Right lobe of liver (tissue), 6 donors: ENCODE measurements around the gene RHEBL1. TPM values are rescaled to one million over a fixed set of nuclear protein-coding genes. Genes with fewer than 3 reads are reported as not detected.
A peak's percentile ranks its signal among the peaks of the same experiment; 100 is the strongest.

Experiments used
- ATAC-seq, 4 donors: fragments of 200-7000 bp; cut with Tn5 transposase; one replicate each; pipeline ENCODE4 v1.9.1; 2020; ENCODE audit warnings: mild to moderate bottlenecking in 4 of 4, moderate library complexity in 4 of 4
- DNase-seq, 3 donors: peaks; one replicate each; pipeline ENCODE4 v3.0.0-alpha.2; 2020
- H3K27ac ChIP-seq, 3 donors: fragments of 200-600 bp; one replicate each; pipeline ENCODE4 v1.8.0; 2022
- H3K27me3 ChIP-seq, 2 donors: fragments of 200-600 bp; one replicate each; pipeline ENCODE4 v1.8.0; 2022
- H3K36me3 ChIP-seq, 4 donors: fragments of 200-600 bp; sonication (generic) in 1 of 4; one replicate each; pipeline versions ENCODE4 v1.5.1 to v1.8.0; 2017 to 2022; ENCODE audit warnings: control low read depth in 1 of 4
- H3K4me1 ChIP-seq, 4 donors: fragments of 200-600 bp; sonication (generic) in 1 of 4; one replicate each; pipeline versions ENCODE4 v1.5.1 to v1.8.0; 2017 to 2022; ENCODE audit warnings: control low read depth in 1 of 4
- H3K4me3 ChIP-seq, 3 donors: fragments of 200-600 bp; one replicate each; pipeline ENCODE4 v1.8.0; 2022
- H3K9me3 ChIP-seq, 4 donors: fragments of 200-600 bp; sonication (generic) in 1 of 4; one replicate each; pipeline versions ENCODE4 v1.5.1 to v1.8.0; 2017 to 2022; ENCODE audit warnings: control low read depth in 1 of 4
- CTCF ChIP-seq, 4 donors: fragments of 200-600 bp in 3 of 4; fragments of 450-650 bp in 1 of 4; IDR thresholded peaks; one replicate each; pipeline versions ENCODE4 v1.5.1 to v1.8.0; 2016 to 2022; ENCODE audit warnings: antibody characterized with exemption in 4 of 4, mild to moderate bottlenecking in 2 of 4
- POLR2A ChIP-seq: fragments of 450-650 bp; IDR thresholded peaks from one replicate; pipeline ENCODE4 v1.6.1; 2017; ENCODE audit warnings: antibody characterized with exemption, mild to moderate bottlenecking
- WGBS: methylation state at CpG from one replicate; pipeline ENCODE4 v1.1.6; 2018; ENCODE audit warnings: low coverage, low lambda C conversion rate; ENCODE audit not compliant: insufficient coverage; ENCODE audit errors: missing lambda C conversion rate; 5-methylcytosine and 5-hydroxymethylcytosine counted together
- intact Hi-C, 2 donors: fragments of 100-400 bp; cut with DNase I; formaldehyde crosslinking; loops; one replicate each; pipeline versions ENCODE4 v1.11.2 to v1.14.1; 2022
- total RNA-seq, 6 experiments: library from RNA; depleted of rRNA in 2 of 6; stranded (reverse); fragments of >200 nt in 2 of 6; fragmentation: NEBNext Ultra II Directional in 3 of 6; extraction: Animal tissue kit (Norgen Biotek cat#: 25700) in 3 of 6; gene quantifications; one replicate each; pipeline versions ENCODE4 v1.1.0 to v1.2.4, GENCODE V29; 2016 to 2023
- donor health status: DM: no; HTN: yes; CAD: no.
- donor health status: DM: no; HTN: no; CAD: no.
- donor health status: DM: no; HTN: no; CAD: no.
- donor health status: DM: no; HTN: yes; CAD: no.
- donor health status: DM: no; HTN: yes; CAD: no.

RHEBL1 gene
- total RNA-seq, 6 experiments from 2014 or later, result 0.17 to 0.60 (median 0.43) TPM; not detected in 1

DNA sequence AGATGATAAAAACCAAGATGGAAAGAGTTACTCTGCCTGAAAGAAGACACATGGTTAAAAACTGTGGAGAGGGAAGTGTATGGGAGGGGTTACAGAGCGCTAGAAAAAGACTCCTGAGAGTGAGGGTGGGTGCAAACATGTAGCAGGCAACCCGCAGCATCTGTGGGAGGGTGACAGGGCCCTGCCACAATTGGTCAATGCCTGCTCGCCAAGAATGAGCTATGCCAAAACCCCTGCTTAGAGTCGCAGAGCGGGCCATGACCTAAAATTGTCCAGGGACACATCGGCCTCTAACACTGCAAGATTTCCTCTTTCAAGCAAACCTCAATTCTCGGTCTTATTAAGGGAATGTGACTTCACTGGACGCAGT lies 51.9 kb downstream of the RHEBL1 start:
- ATAC-seq, result peak in 3 of 4 donors; percentile 3 to 8 (median 4)

DNA sequence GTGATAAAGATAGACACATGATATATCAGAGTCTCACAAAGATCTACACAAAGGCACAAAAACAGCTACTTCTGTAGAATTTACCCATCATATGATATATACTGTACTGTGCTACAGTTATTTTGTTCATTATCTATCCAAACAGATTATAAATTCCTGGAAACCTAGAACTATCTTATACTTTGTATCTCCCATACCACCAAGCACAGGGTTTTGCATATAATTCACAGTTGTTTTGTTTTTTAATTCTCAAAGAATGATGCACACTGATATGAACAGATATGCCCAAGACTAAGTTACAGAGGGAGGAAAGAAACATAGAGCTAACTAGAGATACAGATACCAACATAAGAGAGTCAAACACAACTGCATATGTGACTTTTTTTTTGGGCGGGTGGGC lies 54.6 kb downstream of the RHEBL1 start:
- H3K27me3 ChIP-seq, result no peaks in the 10 kb centered on the region
- intact Hi-C loops, result no loop called here
- 83% methylated on average over 1 of the region's 1 CpG for WGBS
- no peak overlapping the region for H3K4me3 ChIP-seq
- H3K4me1 ChIP-seq, result peaks cover 0 to 6% (median 2%) of the 10 kb centered on the region in 4 donors
- ATAC-seq, result no peak
- no peak for DNase-seq
- no peak overlapping the region for H3K27ac ChIP-seq
- H3K9me3 ChIP-seq, result no peaks in the 10 kb centered on the region
- peaks cover 0 to 17% (median 10%) of the 10 kb centered on the region in 4 donors for H3K36me3 ChIP-seq
- TF ChIP-seq CTCF (IDR thresholded peaks at IDR 0.05) (no peak), POLR2A (no peak)

More for the DNA sequence above, 51.9 kb downstream of the RHEBL1 start:
- peak overlapping the region; percentile 84 to 95 (median 87) for H3K4me3 ChIP-seq
- H3K4me1 ChIP-seq, result peaks cover 0 to 6% (median 2%) of the 10 kb centered on the region in 4 donors
- DNase-seq, result peak in 1 of 3 donors; percentile 28
- H3K36me3 ChIP-seq, result peaks cover 0 to 16% (median 2%) of the 10 kb centered on the region in 4 donors
- H3K9me3 ChIP-seq, result no peaks in the 10 kb centered on the region
- TF ChIP-seq POLR2A (no peak), CTCF (IDR thresholded peaks at IDR 0.05) (peak in 1 of 4 donors; percentile 3)
- intact Hi-C loops, result no loop called here
- 0% methylated on average over 8 of the region's 8 CpGs for WGBS
- no peaks in the 10 kb centered on the region for H3K27me3 ChIP-seq
- peak overlapping the region; percentile 72 to 91 (median 88) for H3K27ac ChIP-seq

Other genes with a start within 250 kb of the RHEBL1 start
- gene DDX23, start 217.8 kb downstream of the RHEBL1 start, total RNA-seq, result 10 to 100 TPM; 24.4 to 39.6 (median 31.8) TPM
- 10 to 100 TPM in 5 of 6 experiments, 1 to 10 TPM in 1; 6.4 to 72.8 (median 17.2) TPM for gene RND1, start 204.1 kb downstream of the RHEBL1 start, total RNA-seq
- gene FKBP11, start 144.5 kb downstream of the RHEBL1 start, total RNA-seq, result 10 to 100 TPM; 34.9 to 59.5 (median 52.5) TPM
- 10 to 100 TPM; 30.9 to 50.7 (median 47.2) TPM for gene ARF3, start 112.5 kb downstream of the RHEBL1 start, total RNA-seq
- under 1 TPM in 2 of 6 experiments, not detected in 4; 0.12 TPM for gene WNT10B, start 98.2 kb downstream of the RHEBL1 start, total RNA-seq
- not detected for gene WNT1, start 91.7 kb downstream of the RHEBL1 start, total RNA-seq
- gene DDN, start 70.6 kb downstream of the RHEBL1 start, total RNA-seq, result under 1 TPM in 2 of 6 experiments, not detected in 4; 0.18 to 0.19 TPM
- gene PRKAG1, start 51.2 kb downstream of the RHEBL1 start, total RNA-seq, result 10 to 100 TPM; 24.8 to 36.2 (median 30.1) TPM
- gene KMT2D, start 9.2 kb downstream of the RHEBL1 start, total RNA-seq, result 10 to 100 TPM; 28.6 to 35.4 (median 33.3) TPM
- gene DHH, start 24.8 kb upstream of the RHEBL1 start, total RNA-seq, result under 1 TPM in 3 of 6 experiments, not detected in 3; 0.04 to 0.13 (median 0.07) TPM
- gene LMBR1L, start 40.9 kb upstream of the RHEBL1 start, total RNA-seq, result 10 to 100 TPM; 12.2 to 34.5 (median 16.3) TPM
- 100 to 1,000 TPM in 5 of 6 experiments, 10 to 100 TPM in 1; 90.3 to 370 (median 174) TPM for gene TUBA1B, start 61.4 kb upstream of the RHEBL1 start, total RNA-seq
- 10 to 100 TPM in 2 of 6 experiments, 1 to 10 TPM in 4; 3.8 to 18.9 (median 5.8) TPM for gene TUBA1A, start 119.1 kb upstream of the RHEBL1 start, total RNA-seq
- gene TUBA1C, start 195.1 kb upstream of the RHEBL1 start, total RNA-seq, result 100 to 1,000 TPM in 2 of 6 experiments, 10 to 100 TPM in 4; 40.6 to 224 (median 68.7) TPM
- not detected for gene PRPH, start 225.2 kb upstream of the RHEBL1 start, total RNA-seq